Neuronal stem cell (in vitro differentiated cells): Measurements from ENCODE around the gene SPINK8.

Experiments
- DNase-seq: peaks from one replicate; pipeline ENCODE4 v3.0.0-alpha.2; 2013; ENCODE audit warnings: low spot score
- H2AFZ ChIP-seq: one replicate; pipeline ENCODE4 v1.6.1; 2013; ENCODE audit warnings: mild to moderate bottlenecking, low read length, inconsistent platforms
- H2AK5ac ChIP-seq: 2 replicates; pipeline ENCODE4 v1.6.1; 2013; ENCODE audit warnings: low read depth, mild to moderate bottlenecking, inconsistent platforms, low read length, moderate library complexity, mixed read lengths
- H2BK120ac ChIP-seq: 2 replicates; pipeline ENCODE4 v1.6.1; 2013; ENCODE audit warnings: low read depth, mild to moderate bottlenecking, inconsistent platforms, low read length, moderate library complexity, mixed read lengths
- H2BK12ac ChIP-seq: one replicate; pipeline ENCODE4 v1.6.1; 2013; ENCODE audit warnings: low read length, inconsistent platforms
- H2BK15ac ChIP-seq: 2 replicates; pipeline ENCODE4 v1.6.1; 2013; ENCODE audit warnings: mild to moderate bottlenecking, low read length, inconsistent platforms, mixed read lengths
- H2BK5ac ChIP-seq: one replicate; pipeline ENCODE4 v1.6.1; 2013; ENCODE audit warnings: inconsistent platforms, mild to moderate bottlenecking, low read length, moderate library complexity
- H3K14ac ChIP-seq: one replicate; pipeline ENCODE4 v1.6.1; 2013; ENCODE audit warnings: low read length, inconsistent platforms
- H3K18ac ChIP-seq: 2 replicates; pipeline ENCODE4 v1.6.1; 2013; ENCODE audit warnings: low read length, inconsistent platforms
- H3K23ac ChIP-seq: 2 replicates; pipeline ENCODE4 v1.6.1; 2013; ENCODE audit warnings: low read depth, mild to moderate bottlenecking, mixed read lengths, low read length, inconsistent platforms; ENCODE audit not compliant: poor library complexity
- H3K27ac ChIP-seq: replicated peaks from 3 replicates; pipeline ENCODE4 v1.5.1; 2013; ENCODE audit warnings: low read length, inconsistent platforms
- H3K27me3 ChIP-seq, 3 experiments: 2 replicates each; pipeline ENCODE4 v1.6.1; 2013; ENCODE audit warnings: low read length in 3 of 3, mild to moderate bottlenecking in 2 of 3, inconsistent platforms in 1 of 3, low read depth in 1 of 3, mixed read lengths in 1 of 3, moderate library complexity in 1 of 3; ENCODE audit not compliant: control insufficient read depth in 3 of 3, insufficient read depth in 3 of 3
- H3K36me3 ChIP-seq, 2 donors: replicated peaks in 1 of 2; 2 replicates each; pipeline ENCODE4 v1.6.1; 2013; ENCODE audit warnings: low read length in 2 of 2; ENCODE audit not compliant: control insufficient read depth in 2 of 2, insufficient read depth in 2 of 2
- H3K4ac ChIP-seq: 2 replicates; pipeline ENCODE4 v1.6.1; 2013; ENCODE audit warnings: inconsistent platforms, mild to moderate bottlenecking, low read length, moderate library complexity
- H3K4me1 ChIP-seq, 2 donors: 1 replicate in 1 of 2; 2 replicates in 1 of 2; pipeline ENCODE4 v1.6.1; 2013; ENCODE audit warnings: low read length in 2 of 2, low read depth in 1 of 2; ENCODE audit not compliant: control insufficient read depth in 2 of 2, insufficient read depth in 1 of 2
- H3K4me2 ChIP-seq: one replicate; pipeline ENCODE4 v1.6.1; 2013; ENCODE audit warnings: mild to moderate bottlenecking, low read length, inconsistent platforms; ENCODE audit not compliant: insufficient read depth, poor library complexity, severe bottlenecking
- H3K4me3 ChIP-seq, 2 donors: 2 replicates each; pipeline ENCODE4 v1.5.1; 2013; ENCODE audit warnings: low read length in 2 of 2, mild to moderate bottlenecking in 2 of 2, inconsistent platforms in 1 of 2, moderate library complexity in 1 of 2
- H3K79me1 ChIP-seq: one replicate; pipeline ENCODE4 v1.6.1; 2013; ENCODE audit warnings: low read depth, mild to moderate bottlenecking, inconsistent platforms, low read length, moderate library complexity
- H3K9ac ChIP-seq: one replicate; pipeline ENCODE4 v1.6.1; 2013; ENCODE audit warnings: mild to moderate bottlenecking, low read depth, low read length, inconsistent platforms; ENCODE audit not compliant: poor library complexity
- H3K9me3 ChIP-seq, 2 donors: replicated peaks in 1 of 2; 2 replicates each; pipeline versions ENCODE3 to v1.6.1; 2013; ENCODE audit warnings: low read length in 2 of 2, mild to moderate bottlenecking in 2 of 2, inconsistent platforms in 1 of 2, low read depth in 1 of 2, mixed read lengths in 1 of 2, moderate library complexity in 1 of 2; ENCODE audit not compliant: control insufficient read depth in 2 of 2, insufficient read depth in 1 of 2
- H4K8ac ChIP-seq: one replicate; pipeline ENCODE4 v1.6.1; 2013; ENCODE audit warnings: low read depth, mild to moderate bottlenecking, inconsistent platforms, low read length, moderate library complexity
- H4K91ac ChIP-seq: one replicate; pipeline ENCODE4 v1.6.1; 2013; ENCODE audit warnings: low read length, low read depth, mild to moderate bottlenecking, inconsistent platforms; ENCODE audit not compliant: poor library complexity
- WGBS, 2 donors: extraction: QIAGEN DNeasy Blood & Tissue Kit; methylation state at CpG; one replicate each; pipeline ENCODE4 v1.1.7; 2013; ENCODE audit warnings: missing lambda C conversion rate in 2 of 2, mixed read lengths in 1 of 2; ENCODE audit not compliant: insufficient read length in 2 of 2, insufficient replicate concordance in 1 of 2; ENCODE audit errors: extremely low coverage in 2 of 2; 5-methylcytosine and 5-hydroxymethylcytosine counted together

Gene SPINK8

GRCh38 chr3:48294611-48295263 is 38.7 kb downstream of the SPINK8 start:
- H2BK120ac ChIP-seq = no peak overlapping the region
- H4K91ac ChIP-seq = no peak overlapping the region
- H4K8ac ChIP-seq = no peak overlapping the region
- H3K27ac ChIP-seq = no peak overlapping the region
- no peak for DNase-seq
- H3K79me1 ChIP-seq = no peaks in the 10 kb centered on the region
- H3K27me3 ChIP-seq = no peaks in the 10 kb centered on the region
- no peak overlapping the region for H3K4ac ChIP-seq
- H2AK5ac ChIP-seq = no peak overlapping the region
- no peaks in the 10 kb centered on the region for H3K4me1 ChIP-seq
- H3K23ac ChIP-seq = no peak overlapping the region
- no peak overlapping the region for H3K14ac ChIP-seq
- no peak overlapping the region for H2BK12ac ChIP-seq
- H3K9ac ChIP-seq = no peak overlapping the region
- no peak overlapping the region for H2BK5ac ChIP-seq
- H2AFZ ChIP-seq = no peak overlapping the region
- no peak overlapping the region for H3K4me3 ChIP-seq
- WGBS, 2 donors = no CpG with 5 or more reads among the region's 12 CpGs
- H3K36me3 ChIP-seq = peaks cover 18 to 70% of the 10 kb centered on the region in 2 donors
- peaks cover 0 to 1% of the 10 kb centered on the region in 2 donors for H3K9me3 ChIP-seq
- H3K18ac ChIP-seq = no peak overlapping the region
- no peak overlapping the region for H2BK15ac ChIP-seq
- no peak overlapping the region for H3K4me2 ChIP-seq

GRCh38 chr3:48289659-48290058 is 43.8 kb downstream of the SPINK8 start:
- H4K91ac ChIP-seq = no peak overlapping the region
- no peaks in the 10 kb centered on the region for H3K79me1 ChIP-seq
- no CpG with 5 or more reads among the region's 1 CpG for WGBS, 2 donors
- H3K4ac ChIP-seq = no peak overlapping the region
- no peak overlapping the region for H2BK15ac ChIP-seq
- H3K18ac ChIP-seq = no peak overlapping the region
- H3K14ac ChIP-seq = no peak overlapping the region
- H3K9ac ChIP-seq = no peak overlapping the region
- H2AFZ ChIP-seq = no peak overlapping the region
- no peak overlapping the region for H2BK12ac ChIP-seq
- H3K9me3 ChIP-seq = peaks cover 0 to 7% of the 10 kb centered on the region in 2 donors
- H2AK5ac ChIP-seq = no peak overlapping the region
- no peak for DNase-seq
- no peak overlapping the region for H3K4me3 ChIP-seq
- H2BK120ac ChIP-seq = no peak overlapping the region
- no peak overlapping the region for H2BK5ac ChIP-seq
- no peaks in the 10 kb centered on the region for H3K27me3 ChIP-seq
- peaks cover 9 to 26% of the 10 kb centered on the region in 2 donors for H3K36me3 ChIP-seq
- H3K23ac ChIP-seq = no peak overlapping the region
- H3K4me1 ChIP-seq = no peaks in the 10 kb centered on the region
- no peak overlapping the region for H4K8ac ChIP-seq
- H3K27ac ChIP-seq = no peak overlapping the region
- no peak overlapping the region for H3K4me2 ChIP-seq

GRCh38 chr3:48287034-48287433 is 46.4 kb downstream of the SPINK8 start:
- Histone ChIP-seq H2BK12ac (no peak overlapping the region), H3K14ac (no peak overlapping the region), H2BK15ac (no peak overlapping the region), H2AK5ac (no peak overlapping the region), H3K4me1 (no peaks in the 10 kb centered on the region), H3K27ac (no peak overlapping the region), H3K18ac (no peak overlapping the region), H4K91ac (no peak overlapping the region), H3K36me3 (peaks cover 3 to 8% of the 10 kb centered on the region in 2 donors), H3K23ac (no peak overlapping the region), H2AFZ (no peak overlapping the region), H3K4ac (no peak overlapping the region), H3K27me3 (no peaks in the 10 kb centered on the region), H2BK120ac (no peak overlapping the region), H3K4me3 (no peak overlapping the region), H2BK5ac (no peak overlapping the region), H3K9me3 (peaks cover 0 to 10% of the 10 kb centered on the region in 2 donors), H3K9ac (no peak overlapping the region), H3K4me2 (no peak overlapping the region), H3K79me1 (no peaks in the 10 kb centered on the region), H4K8ac (no peak overlapping the region)
- DNase-seq = no peak

- no peak overlapping the region for H3K18ac ChIP-seq
- no CpG with 5 or more reads among the region's 3 CpGs for WGBS, 2 donors
- DNase-seq = no peak
Observed at GRCh38 chr3:48286308-48286707, 47.2 kb downstream of the SPINK8 start.

More at GRCh38 chr3:48286308-48286707, 47.2 kb downstream of the SPINK8 start:
- Histone ChIP-seq H3K23ac (no peak overlapping the region), H2BK12ac (no peak overlapping the region), H2AFZ (no peak overlapping the region), H4K8ac (no peak overlapping the region), H2BK15ac (no peak overlapping the region), H3K27me3 (no peaks in the 10 kb centered on the region), H3K36me3 (peaks cover 3 to 8% of the 10 kb centered on the region in 2 donors), H3K4me1 (no peaks in the 10 kb centered on the region), H2BK5ac (no peak overlapping the region), H3K27ac (no peak overlapping the region), H3K14ac (no peak overlapping the region), H3K9me3 (peaks cover 0 to 10% of the 10 kb centered on the region in 2 donors), H3K4ac (no peak overlapping the region), H3K9ac (no peak overlapping the region), H2BK120ac (no peak overlapping the region), H2AK5ac (no peak overlapping the region), H4K91ac (no peak overlapping the region), H3K4me2 (no peak overlapping the region), H3K4me3 (no peak overlapping the region), H3K79me1 (no peaks in the 10 kb centered on the region)
